ENCODE results near the gene R3HDM4.
"Not testable (repeated sequence)": the region's sequence is repeated elsewhere in the genome, so short reads cannot be mapped to it uniquely, and the experiment has no call there.

R3HDM4 gene

GRCh38 chr19:890831-891230, 22.2 kb downstream of the R3HDM4 start:
- DNase-seq: no peak

GRCh38 chr19:889662-890295, 23.2 kb downstream of the R3HDM4 start:
- no peak for DNase-seq

- DNase-seq: peak; percentile 51
Observed at GRCh38 chr19:888581-889385, 24.2 kb downstream of the R3HDM4 start.

- DNase-seq: no peak
Observed at GRCh38 chr19:887599-887998, 25.4 kb downstream of the R3HDM4 start.

GRCh38 chr19:887072-887471, 25.9 kb downstream of the R3HDM4 start:
- no peak for DNase-seq

- DNase-seq: no peak
Observed at GRCh38 chr19:885536-886224, 27.3 kb downstream of the R3HDM4 start.

GRCh38 chr19:884420-885211, 28.4 kb downstream of the R3HDM4 start:
- no peak for DNase-seq

GRCh38 chr19:883661-884211, 29.3 kb downstream of the R3HDM4 start:
- DNase-seq: no peak

GRCh38 chr19:882871-883497, 30.0 kb downstream of the R3HDM4 start:
- DNase-seq: no peak

GRCh38 chr19:881385-882071, 31.5 kb downstream of the R3HDM4 start:
- no peak for DNase-seq

- no peak for DNase-seq
Observed at GRCh38 chr19:879711-880438, 33.1 kb downstream of the R3HDM4 start.

GRCh38 chr19:878751-879561, 34.1 kb downstream of the R3HDM4 start:
- DNase-seq: not testable (repeated sequence)

- DNase-seq: not testable (repeated sequence)
Observed at GRCh38 chr19:877992-878660, 34.9 kb downstream of the R3HDM4 start.

- DNase-seq: no peak
Observed at GRCh38 chr19:876780-877314, 36.2 kb downstream of the R3HDM4 start.

GRCh38 chr19:876089-876488, 36.9 kb downstream of the R3HDM4 start:
- no peak for DNase-seq

- no peak for DNase-seq
Observed at GRCh38 chr19:875265-875879, 37.6 kb downstream of the R3HDM4 start.

- no peak for DNase-seq
Observed at GRCh38 chr19:873561-874041, 39.4 kb downstream of the R3HDM4 start.

- DNase-seq: peak; percentile 82
Observed at GRCh38 chr19:873084-873483, 39.9 kb downstream of the R3HDM4 start.

All from activated gamma-delta T cell treated with Interleukin-2 at 50 U/mL for 16 hours (primary cell).